ENCODE measurements around the gene DUSP22.

Gene DUSP22

GRCh38 chr6:298233-299103, 6.2 kb downstream of the DUSP22 start:
- no peak for DNase-seq

GRCh38 chr6:299104-299980, 7.1 kb downstream of the DUSP22 start:
- DNase-seq = no peak

GRCh38 chr6:300026-300425, 7.7 kb downstream of the DUSP22 start:
- DNase-seq = no peak

- DNase-seq = no peak
These were observed 8.4 kb downstream of the DUSP22 start for GRCh38 chr6:300494-301198.

- no peak for DNase-seq
These were observed 9.2 kb downstream of the DUSP22 start for GRCh38 chr6:301526-301925.

GRCh38 chr6:301929-302705, 9.8 kb downstream of the DUSP22 start:
- no peak for DNase-seq

GRCh38 chr6:302760-303159, 10.5 kb downstream of the DUSP22 start:
- DNase-seq = no peak

GRCh38 chr6:303263-303662, 11.0 kb downstream of the DUSP22 start:
- no peak for DNase-seq

- no peak for DNase-seq
These were observed 11.8 kb downstream of the DUSP22 start for GRCh38 chr6:303948-304558.

- no peak for DNase-seq
These were observed 12.6 kb downstream of the DUSP22 start for GRCh38 chr6:304833-305370.

GRCh38 chr6:305371-306206, 13.3 kb downstream of the DUSP22 start:
- DNase-seq = no peak

GRCh38 chr6:306641-307061, 14.4 kb downstream of the DUSP22 start:
- no peak for DNase-seq

- no peak for DNase-seq
These were observed 15.0 kb downstream of the DUSP22 start for GRCh38 chr6:307065-307814.

GRCh38 chr6:307874-308273, 15.6 kb downstream of the DUSP22 start:
- no peak for DNase-seq

GRCh38 chr6:308307-308706, 16.0 kb downstream of the DUSP22 start:
- no peak for DNase-seq

- no peak for DNase-seq
These were observed 16.5 kb downstream of the DUSP22 start for GRCh38 chr6:308768-309167.

- no peak for DNase-seq
These were observed 17.7 kb downstream of the DUSP22 start for GRCh38 chr6:309947-310346.

- DNase-seq = no peak
These were observed 18.4 kb downstream of the DUSP22 start for GRCh38 chr6:310671-311070.

GRCh38 chr6:311679-312220, 19.5 kb downstream of the DUSP22 start:
- no peak for DNase-seq

- DNase-seq = no peak
These were observed 20.8 kb downstream of the DUSP22 start for GRCh38 chr6:313087-313486.

All from GF-D8 (cell line).